GM23338 (cell line): ENCODE data around the gene NELFA.

Experiments
- CTCF ChIP-seq, 2 experiments: fragments of 200-600 bp in 1 of 2; sonication (generic) in 1 of 2; conservative IDR thresholded peaks; 2 replicates each; pipeline versions ENCODE4 v1.5.1 to v1.6.1; 2016 to 2017; ENCODE audit warnings: antibody characterized with exemption in 2 of 2, low read depth in 2 of 2, mild to moderate bottlenecking in 2 of 2, moderate library complexity in 1 of 2
- EZH2 ChIP-seq: fragments of 200-600 bp; sonication (generic); IDR thresholded peaks from one replicate; pipeline ENCODE4 v1.8.0; 2017; ENCODE audit warnings: antibody characterized with exemption, mild to moderate bottlenecking, low read depth; ENCODE audit not compliant: unreplicated experiment
- JUNB ChIP-seq: IDR thresholded peaks from one replicate; pipeline ENCODE4 v1.6.1; 2016; ENCODE audit warnings: antibody characterized with exemption; ENCODE audit not compliant: unreplicated experiment
- REST ChIP-seq: IDR thresholded peaks from one replicate; pipeline ENCODE4 v1.6.1; 2018; ENCODE audit warnings: antibody characterized with exemption; ENCODE audit not compliant: unreplicated experiment

DNA sequence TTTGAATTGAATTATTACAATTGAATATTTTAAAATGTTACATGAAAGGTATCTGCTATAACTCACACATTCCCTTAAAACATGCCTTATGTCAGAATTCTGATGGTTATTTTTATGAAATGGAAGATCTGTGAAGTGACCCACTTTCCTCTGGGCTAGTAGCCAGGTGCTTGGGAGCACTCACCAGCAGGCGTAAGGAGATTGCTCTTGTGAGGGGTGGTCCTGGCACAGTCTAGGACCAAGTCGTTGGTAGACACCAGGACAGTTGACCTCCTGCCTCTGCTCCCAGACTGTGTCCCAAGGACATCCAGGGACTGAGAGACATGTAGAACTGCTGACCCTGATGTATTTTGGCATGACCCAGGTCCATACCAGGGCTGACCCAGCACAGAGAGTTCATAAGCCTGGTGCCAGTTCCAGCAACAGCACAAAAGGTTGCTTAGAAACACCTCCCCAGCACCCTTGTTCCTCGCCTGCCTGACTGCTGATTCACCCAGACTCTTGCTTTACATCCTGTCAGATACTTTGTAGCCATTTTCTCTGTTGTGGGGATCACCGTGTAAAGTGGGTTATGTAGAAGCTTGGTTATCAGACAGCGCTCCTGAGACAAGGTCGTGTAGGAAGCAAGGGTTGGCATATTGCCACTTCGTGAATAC lies 48.5 kb downstream of the NELFA start:
- TF ChIP-seq JUNB (no peak), EZH2 (no peak), REST (no peak), CTCF (conservative IDR thresholded peaks at IDR 0.05; ENCODE audit: low read depth in 2 of 2) (no peak)
